ENCODE measurements around the gene CEMP1.

DNA sequence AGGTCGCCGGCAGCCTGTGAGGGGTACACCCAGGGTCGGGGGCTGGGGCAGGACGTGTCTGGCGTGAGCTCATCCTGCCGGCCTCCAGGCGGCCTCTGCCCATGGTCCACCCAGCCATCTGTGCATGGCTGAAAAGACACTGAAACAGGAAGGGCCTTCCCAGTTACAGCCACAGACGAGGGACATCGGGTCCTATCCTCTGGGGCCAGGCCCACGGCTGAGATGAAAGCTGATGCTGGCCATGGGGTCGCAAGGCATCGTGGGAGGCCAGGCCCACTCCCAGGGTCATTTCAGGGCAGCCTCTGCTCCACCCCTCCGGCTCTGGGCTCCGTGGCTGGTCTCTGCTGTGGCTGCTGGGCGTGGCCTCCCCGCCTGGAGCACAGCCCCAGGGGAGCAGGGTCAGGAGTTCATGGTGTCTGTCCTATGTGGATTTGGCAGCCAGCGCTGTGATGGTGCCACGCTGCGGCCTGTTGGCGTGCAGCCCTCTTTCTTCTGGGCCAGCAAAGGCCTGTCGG lies 34.0 kb downstream of the CEMP1 start:
- no peak for TF ChIP-seq POLR2A (IDR thresholded peaks at IDR 0.05)
- TF ChIP-seq, protein P1, sequence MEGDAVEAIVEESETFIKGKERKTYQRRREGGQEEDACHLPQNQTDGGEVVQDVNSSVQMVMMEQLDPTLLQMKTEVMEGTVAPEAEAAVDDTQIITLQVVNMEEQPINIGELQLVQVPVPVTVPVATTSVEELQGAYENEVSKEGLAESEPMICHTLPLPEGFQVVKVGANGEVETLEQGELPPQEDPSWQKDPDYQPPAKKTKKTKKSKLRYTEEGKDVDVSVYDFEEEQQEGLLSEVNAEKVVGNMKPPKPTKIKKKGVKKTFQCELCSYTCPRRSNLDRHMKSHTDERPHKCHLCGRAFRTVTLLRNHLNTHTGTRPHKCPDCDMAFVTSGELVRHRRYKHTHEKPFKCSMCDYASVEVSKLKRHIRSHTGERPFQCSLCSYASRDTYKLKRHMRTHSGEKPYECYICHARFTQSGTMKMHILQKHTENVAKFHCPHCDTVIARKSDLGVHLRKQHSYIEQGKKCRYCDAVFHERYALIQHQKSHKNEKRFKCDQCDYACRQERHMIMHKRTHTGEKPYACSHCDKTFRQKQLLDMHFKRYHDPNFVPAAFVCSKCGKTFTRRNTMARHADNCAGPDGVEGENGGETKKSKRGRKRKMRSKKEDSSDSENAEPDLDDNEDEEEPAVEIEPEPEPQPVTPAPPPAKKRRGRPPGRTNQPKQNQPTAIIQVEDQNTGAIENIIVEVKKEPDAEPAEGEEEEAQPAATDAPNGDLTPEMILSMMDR (IDR thresholded peaks at IDR 0.05), result no peak
- TF ChIP-seq EP300 (IDR thresholded peaks at IDR 0.05), result no peak
- no peak for TF ChIP-seq POLR2AphosphoS5 (IDR thresholded peaks at IDR 0.05)
